CD4-positive, alpha-beta T cell treated with Interleukin-1 beta for 1 hour (primary cell): Measurements from ENCODE around the gene CAMK2N1.

Experiments used
- DNase-seq, 2 donors: peaks; one replicate each; pipeline ENCODE4 v3.0.0-alpha.2; 2020 to 2022

CAMK2N1 gene

DNA sequence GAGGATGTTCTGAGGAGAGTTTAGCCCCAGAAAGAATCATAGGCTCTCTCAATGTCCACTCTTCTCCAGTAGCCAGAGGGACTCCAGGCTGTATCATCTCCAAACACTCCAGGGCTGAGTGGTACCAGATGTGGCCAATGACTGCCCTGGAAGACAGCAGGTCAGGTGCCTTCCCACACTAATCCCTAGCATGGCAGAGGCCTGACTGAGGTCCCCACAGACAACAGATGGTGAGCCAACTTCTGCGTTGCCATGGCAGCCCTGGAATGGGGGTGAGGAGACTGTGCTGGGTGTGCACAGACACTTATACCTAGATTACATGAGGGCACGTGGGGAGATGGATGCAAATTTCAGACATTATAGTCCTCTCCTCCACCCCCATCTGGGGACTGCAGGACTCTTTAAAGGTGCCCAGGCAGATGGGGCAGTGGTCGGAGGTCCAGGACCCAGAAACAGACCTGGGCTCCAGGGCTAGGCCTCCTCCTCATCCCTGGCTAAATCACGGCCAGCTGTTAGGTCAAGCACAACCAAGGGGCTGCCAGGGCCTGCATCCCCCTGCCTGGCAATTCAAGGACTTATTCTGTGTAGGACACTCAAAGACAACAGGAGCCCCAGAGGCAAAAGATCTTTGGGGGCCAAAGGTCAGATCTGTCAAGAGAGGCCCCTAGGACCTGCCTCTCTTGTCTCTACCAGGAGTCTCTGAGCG is 42.9 kb downstream of the CAMK2N1 start:
- DNase-seq: no peak

DNA sequence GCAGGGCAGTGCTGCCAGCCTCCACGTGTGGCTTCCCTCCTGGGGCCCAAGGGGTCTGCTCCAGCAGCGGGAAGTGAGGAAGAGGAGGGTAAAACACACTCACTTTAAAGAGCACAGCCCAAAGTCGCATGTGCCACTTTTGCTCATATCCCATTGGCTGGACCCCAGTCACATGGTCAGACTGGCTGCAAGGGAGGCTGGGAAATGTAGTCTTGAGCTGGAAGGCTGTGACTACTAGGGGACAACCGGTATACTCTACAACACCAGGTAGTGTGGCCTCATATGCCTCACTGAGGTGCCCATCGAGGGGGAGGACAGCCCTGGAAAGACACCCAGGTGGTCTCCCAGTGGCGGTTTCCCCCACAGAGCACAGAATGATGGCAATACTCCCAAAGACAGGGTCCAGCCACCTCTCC is 45.2 kb downstream of the CAMK2N1 start:
- DNase-seq: peak; percentile 43 to 55

DNA sequence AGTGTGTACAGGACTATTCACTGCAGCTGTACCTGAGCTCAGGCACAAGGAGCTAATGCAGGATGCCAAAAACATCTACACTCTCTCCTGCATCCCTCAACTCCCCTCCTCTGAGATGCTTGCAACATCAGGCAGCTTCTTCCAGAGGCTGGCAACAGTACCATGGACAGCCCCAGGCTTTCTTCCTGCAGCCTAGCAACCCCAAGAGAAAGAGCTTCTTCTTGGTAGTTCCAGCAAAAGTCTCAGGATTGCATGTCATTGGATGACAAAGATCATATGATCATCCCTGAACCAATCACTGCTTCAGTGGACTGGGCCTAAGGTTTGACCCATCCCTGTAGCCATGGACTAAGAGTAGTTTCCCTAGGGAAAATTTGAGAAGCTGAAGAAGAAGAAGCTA is 46.7 kb downstream of the CAMK2N1 start:
- no peak for DNase-seq

DNA sequence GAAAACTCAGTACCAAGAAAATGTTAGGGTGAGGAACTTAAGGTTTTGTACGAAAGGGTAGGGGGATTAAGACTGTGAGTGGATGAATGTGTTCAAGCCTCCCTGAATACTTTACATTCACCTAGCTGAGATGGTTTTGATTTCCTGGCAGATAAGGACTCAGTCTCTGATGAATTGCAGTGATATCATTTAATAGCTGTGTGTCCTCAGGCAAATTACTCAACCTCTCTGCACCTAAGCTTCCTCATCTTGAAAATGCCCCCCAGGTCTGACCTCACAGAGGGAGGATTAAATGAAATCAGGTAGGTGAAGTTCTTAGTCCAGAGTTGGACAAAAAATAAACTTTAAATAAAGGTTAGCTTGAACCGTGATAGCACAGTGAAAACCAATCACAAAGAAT is 48.4 kb downstream of the CAMK2N1 start:
- no peak for DNase-seq

DNA sequence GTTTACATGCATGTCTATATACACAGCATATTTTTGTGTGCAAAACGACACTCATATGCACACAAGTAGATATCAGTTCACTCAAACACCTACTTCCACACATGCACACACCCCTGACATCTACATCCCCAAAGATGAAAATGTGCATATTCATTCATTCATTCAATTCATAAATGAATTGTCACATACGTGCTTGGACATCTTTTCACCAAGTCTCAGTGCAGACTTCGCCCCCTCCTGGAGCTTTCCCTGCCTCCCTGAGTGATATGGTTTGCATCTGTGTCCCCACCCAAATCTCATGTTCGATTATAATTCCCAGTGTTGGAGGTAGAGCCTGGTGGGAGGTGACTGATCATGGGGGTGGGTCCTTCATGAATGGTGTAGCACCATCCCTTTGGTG is 53.1 kb downstream of the CAMK2N1 start:
- no peak for DNase-seq
